Colonic mucosa (tissue), 4 donors: ENCODE measurements around the gene NAP1L4. TPM values are rescaled to one million over a fixed set of nuclear protein-coding genes. Genes with fewer than 3 reads are reported as not detected.

ENCODE experiments used
- DNase-seq: peaks from one replicate; pipeline ENCODE4 v3.0.0-alpha.2; 2020
- H3K27ac ChIP-seq: fragments of 200-600 bp; one replicate; pipeline ENCODE4 v1.8.0; 2021
- H3K27me3 ChIP-seq: fragments of 200-600 bp; one replicate; pipeline ENCODE4 v1.8.0; 2021
- H3K36me3 ChIP-seq: fragments of 200-600 bp; one replicate; pipeline ENCODE4 v1.8.0; 2021
- H3K4me1 ChIP-seq: fragments of 200-600 bp; one replicate; pipeline ENCODE4 v1.8.0; 2021; ENCODE audit warnings: mild to moderate bottlenecking
- H3K4me3 ChIP-seq: fragments of 200-600 bp; one replicate; pipeline ENCODE4 v1.8.0; 2021
- H3K9ac ChIP-seq, 2 donors: one replicate each; pipeline ENCODE4 v1.7.0; 2013; ENCODE audit warnings: control low read depth in 2 of 2, low read depth in 2 of 2, low read length in 2 of 2
- H3K9me3 ChIP-seq: fragments of 200-600 bp; one replicate; pipeline ENCODE4 v1.8.0; 2021
- intact Hi-C: fragments of 100-400 bp; cut with DNase I; formaldehyde crosslinking; loops from one replicate; pipeline ENCODE4 v1.14.1; 2022
- total RNA-seq, 2 donors: library from RNA; stranded (reverse); fragmentation: NEBNext Ultra II Directional in 1 of 2; extraction: Animal tissue kit (Norgen Biotek cat#: 25700) in 1 of 2; gene quantifications; one replicate each; pipeline ENCODE4 v1.2.1, GENCODE V29; 2021
- TF ChIP-seq, protein P1 (sequence below): fragments of 200-600 bp; IDR thresholded peaks from one replicate; pipeline ENCODE4 v1.8.0; 2022; ENCODE audit warnings: antibody characterized with exemption, mild to moderate bottlenecking
- donor health status: healthy.
- donor health status: DM: no; HTN: no; CAD: no.
- donor health status: DM: no; HTN: no; CAD: no.

The NAP1L4 gene
- total RNA-seq, 2 donors from 2014 or later, result 96.1 to 134 TPM

DNA sequence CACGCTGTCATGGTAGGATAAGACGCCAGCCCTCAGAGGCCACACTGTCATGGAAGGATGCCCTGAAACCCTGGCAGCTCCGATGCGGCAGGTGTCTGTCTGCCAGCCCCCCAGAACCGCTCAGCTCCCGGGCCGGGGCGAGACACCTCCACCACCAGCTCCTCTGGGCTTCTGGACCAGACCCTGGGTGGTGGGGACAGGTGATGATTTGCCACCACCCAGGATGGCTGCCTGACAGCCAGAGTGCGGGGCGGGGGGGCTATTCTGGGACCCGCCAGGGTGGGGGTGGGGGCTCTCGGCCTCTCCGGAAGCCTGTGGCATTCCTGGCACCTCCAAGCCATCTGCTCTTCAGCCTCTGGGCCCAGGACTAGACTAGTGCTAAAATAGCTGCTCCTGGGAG is 72.3 kb downstream of the NAP1L4 start:
- TF ChIP-seq, protein P1, sequence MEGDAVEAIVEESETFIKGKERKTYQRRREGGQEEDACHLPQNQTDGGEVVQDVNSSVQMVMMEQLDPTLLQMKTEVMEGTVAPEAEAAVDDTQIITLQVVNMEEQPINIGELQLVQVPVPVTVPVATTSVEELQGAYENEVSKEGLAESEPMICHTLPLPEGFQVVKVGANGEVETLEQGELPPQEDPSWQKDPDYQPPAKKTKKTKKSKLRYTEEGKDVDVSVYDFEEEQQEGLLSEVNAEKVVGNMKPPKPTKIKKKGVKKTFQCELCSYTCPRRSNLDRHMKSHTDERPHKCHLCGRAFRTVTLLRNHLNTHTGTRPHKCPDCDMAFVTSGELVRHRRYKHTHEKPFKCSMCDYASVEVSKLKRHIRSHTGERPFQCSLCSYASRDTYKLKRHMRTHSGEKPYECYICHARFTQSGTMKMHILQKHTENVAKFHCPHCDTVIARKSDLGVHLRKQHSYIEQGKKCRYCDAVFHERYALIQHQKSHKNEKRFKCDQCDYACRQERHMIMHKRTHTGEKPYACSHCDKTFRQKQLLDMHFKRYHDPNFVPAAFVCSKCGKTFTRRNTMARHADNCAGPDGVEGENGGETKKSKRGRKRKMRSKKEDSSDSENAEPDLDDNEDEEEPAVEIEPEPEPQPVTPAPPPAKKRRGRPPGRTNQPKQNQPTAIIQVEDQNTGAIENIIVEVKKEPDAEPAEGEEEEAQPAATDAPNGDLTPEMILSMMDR, result no peak
- Histone ChIP-seq H3K27ac (no peak overlapping the region), H3K4me1 (peaks cover 7% of the 10 kb centered on the region), H3K36me3 (no peaks in the 10 kb centered on the region), H3K9ac (no peak overlapping the region), H3K27me3 (no peaks in the 10 kb centered on the region), H3K9me3 (no peaks in the 10 kb centered on the region), H3K4me3 (no peak overlapping the region)
- DNase-seq, result no peak
- intact Hi-C loops, result no loop called here

DNA sequence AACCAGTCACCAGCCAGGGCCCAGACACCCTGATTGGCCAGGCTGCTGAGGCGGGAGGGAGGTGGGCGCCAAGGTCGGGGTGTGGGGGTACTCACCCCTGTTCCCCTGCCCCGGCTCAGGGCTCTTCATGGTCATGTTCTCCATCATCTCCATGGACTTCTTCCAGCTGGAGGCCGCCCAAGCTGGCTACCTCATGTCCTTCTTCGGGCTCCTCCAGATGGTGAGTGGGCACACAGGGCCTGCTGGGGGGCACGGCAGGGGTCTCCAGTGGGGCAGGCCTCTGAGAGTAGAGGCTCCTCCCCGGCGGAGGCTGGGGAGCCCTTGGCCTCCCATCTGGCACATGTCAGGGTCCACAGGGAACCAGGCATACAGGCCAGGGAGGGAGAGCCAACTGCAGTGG is 72.9 kb downstream of the NAP1L4 start:
- Histone ChIP-seq H3K27me3 (no peaks in the 10 kb centered on the region), H3K36me3 (no peaks in the 10 kb centered on the region), H3K9me3 (no peaks in the 10 kb centered on the region), H3K4me1 (peaks cover 3% of the 10 kb centered on the region), H3K4me3 (no peak overlapping the region), H3K9ac (no peak overlapping the region), H3K27ac (no peak overlapping the region)
- TF ChIP-seq, protein P1, result no peak
- no peak for DNase-seq
- intact Hi-C loops, result no loop called here

DNA sequence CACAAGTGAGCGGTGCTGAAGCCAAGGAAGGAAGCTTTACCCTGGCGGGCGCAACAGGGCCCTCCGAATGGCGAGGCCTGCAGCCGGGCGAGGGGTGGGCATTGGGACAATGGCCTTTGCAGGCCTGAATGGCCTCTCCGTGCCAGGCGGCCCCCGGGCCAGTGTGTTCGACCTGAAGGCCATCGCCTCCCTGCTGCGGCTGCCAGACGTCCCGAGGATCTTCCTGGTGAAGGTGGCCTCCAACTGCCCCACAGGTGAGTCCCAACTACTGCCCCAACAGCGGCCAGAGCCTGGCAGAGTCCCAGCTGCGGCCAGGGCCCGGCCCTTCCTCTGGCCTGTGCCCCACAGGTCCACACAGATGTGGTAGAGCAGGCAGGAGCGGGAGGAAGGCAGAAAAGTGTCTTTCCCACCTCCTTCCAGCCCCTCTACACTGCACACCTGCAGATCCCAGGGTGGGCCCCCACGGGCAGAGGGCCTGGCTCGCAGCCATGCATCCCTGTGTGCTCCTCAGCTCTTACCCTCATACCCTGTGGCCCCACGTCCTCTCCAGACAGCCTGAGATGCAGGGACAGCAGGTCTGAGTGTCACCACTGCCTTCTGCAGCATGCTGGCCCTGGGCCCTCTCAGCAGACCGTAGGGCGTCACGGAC is 74.2 kb downstream of the NAP1L4 start:
- H3K9me3 ChIP-seq, result no peaks in the 10 kb centered on the region
- peaks cover 9% of the 10 kb centered on the region for H3K4me1 ChIP-seq
- no peaks in the 10 kb centered on the region for H3K27me3 ChIP-seq
- no peak overlapping the region for H3K27ac ChIP-seq
- TF ChIP-seq, protein P1, result no peak
- no peak overlapping the region for H3K9ac ChIP-seq
- no peak overlapping the region for H3K4me3 ChIP-seq
- no peaks in the 10 kb centered on the region for H3K36me3 ChIP-seq
- no peak for DNase-seq
- intact Hi-C loops, result no loop called here

DNA sequence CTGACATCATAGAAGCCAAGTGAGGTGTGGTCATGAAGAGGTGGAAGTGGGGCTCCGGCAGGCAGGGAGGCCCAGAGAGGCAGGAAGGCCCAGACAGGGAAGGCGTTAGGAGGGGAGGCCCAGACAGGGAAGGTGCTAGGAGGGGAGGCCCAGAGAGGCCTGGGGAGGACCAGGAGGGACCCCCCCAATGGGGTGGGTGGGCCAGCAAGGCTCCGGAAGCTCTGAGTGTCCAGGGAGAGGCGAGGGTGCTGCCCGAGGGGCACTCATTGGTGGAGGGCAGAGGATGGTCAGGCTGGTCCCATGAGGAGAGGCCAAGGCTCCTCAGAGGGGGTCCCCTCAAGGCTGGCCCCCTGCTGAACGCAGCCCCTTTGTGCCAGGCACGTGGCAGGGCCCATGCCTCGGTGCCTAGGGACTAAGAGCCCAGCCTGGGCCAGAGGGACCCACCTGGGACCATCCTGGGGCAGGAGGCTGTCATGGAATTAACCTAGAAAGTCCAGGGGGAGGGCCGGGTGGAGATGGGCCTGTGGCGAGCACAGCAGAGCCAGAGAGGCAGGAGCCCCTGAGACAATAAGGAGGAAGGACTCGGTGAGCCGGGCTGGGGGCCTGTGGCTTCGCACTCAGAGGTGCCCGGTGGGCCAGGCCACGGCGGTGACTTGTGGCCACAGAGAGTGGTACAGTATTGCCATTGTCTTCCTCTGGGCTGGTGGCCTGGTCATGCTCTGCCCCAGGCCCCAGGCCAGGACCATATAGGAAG is 75.1 kb downstream of the NAP1L4 start:
- Histone ChIP-seq H3K27me3 (no peaks in the 10 kb centered on the region), H3K27ac (no peak overlapping the region), H3K4me1 (peaks cover 15% of the 10 kb centered on the region), H3K36me3 (no peaks in the 10 kb centered on the region), H3K4me3 (no peak overlapping the region), H3K9me3 (no peaks in the 10 kb centered on the region), H3K9ac (no peak overlapping the region)
- intact Hi-C loops, result no loop called here
- TF ChIP-seq, protein P1, result no peak
- DNase-seq, result no peak

DNA sequence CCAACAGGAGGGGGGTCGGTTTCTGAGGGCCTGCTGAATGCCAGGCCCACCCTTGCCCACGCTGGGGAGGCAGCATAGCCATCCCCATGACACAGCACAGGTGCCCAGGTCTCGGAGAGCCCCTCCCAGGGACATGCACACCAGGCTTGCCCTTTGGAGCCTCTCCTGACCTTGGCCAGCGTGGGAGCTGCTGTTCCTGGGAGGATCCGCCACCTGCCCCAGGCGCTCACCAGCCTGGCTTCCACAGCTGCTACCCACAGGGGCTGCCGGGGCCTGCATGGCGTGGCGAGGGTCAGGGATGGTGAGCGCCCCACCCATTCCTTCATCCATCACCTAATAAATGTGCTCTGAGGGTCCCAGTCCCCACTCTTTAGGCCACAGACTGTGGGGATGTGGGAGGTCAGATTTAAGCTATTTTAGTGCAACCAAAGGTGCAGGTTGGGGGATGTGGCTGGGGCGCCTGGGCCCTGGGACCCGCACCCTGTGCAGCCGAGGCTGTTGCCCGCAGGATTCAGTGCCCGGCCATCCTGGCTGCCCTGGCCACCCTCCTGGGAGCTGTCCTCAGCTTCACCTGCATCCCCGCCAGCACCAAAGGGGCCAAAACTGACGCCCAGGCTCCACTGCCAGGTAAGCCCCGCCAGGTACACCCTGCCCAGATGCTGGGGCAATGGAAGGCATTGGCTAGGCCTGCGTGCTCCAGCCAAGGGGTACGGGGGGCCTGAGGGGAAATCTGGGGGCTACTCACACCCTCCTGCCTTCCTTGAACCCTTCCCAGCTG is 75.8 kb downstream of the NAP1L4 start:
- Histone ChIP-seq H3K4me3 (no peak overlapping the region), H3K36me3 (no peaks in the 10 kb centered on the region), H3K9ac (no peak overlapping the region), H3K27ac (no peak overlapping the region), H3K9me3 (no peaks in the 10 kb centered on the region), H3K4me1 (peaks cover 20% of the 10 kb centered on the region), H3K27me3 (no peaks in the 10 kb centered on the region)
- intact Hi-C loops, result no loop called here
- DNase-seq, result no peak
- TF ChIP-seq, protein P1, result no peak
